ENCODE measurements around the gene GNG14. TPM values are rescaled to one million over a fixed set of nuclear protein-coding genes. Genes with fewer than 3 reads are reported as not detected.

Gene GNG14
- total and polyA plus RNA-seq, 2 donors (not counting 3 experiments of a cell fraction or from before 2014, with no cell fraction given), result not detected

DNA sequence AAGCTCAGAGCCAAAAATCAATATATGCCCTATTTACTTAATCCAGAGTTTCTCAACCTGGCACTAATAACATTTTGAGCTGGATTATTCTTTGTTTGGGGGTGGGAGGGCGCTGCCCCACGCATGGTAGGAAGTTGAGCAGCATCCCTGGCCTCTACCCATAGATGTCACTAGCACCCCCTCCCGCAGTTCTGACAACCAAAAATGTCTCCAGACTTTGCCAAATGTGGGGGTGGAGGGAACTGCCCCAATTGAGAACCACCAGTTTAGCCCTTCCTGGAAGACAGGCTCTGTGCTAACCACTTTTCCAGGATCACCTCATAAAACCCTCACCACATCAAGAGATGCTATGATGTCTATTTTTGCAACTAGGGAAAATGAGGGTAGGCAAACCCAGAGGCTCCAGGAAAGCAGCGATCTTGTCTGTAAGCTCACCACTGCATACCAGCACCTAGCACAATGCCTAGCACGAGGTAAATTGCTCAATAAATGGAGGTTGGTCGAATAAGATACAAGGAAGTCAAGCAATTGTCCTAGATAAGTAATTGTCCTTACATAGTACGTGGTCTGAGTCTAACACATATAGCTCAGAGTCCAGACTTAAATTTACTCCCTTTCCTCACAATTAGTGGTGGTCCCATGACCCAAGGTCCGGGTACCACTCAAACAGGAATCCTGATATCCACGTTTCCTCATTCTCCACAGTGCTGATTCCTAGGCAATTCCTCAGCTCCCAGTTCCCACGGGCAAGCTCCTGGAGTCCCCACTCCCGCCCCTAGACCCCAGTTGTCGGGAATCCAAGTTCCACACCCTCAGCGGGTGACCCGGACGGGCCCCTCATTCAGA, 45.8 kb downstream of the GNG14 start:
- peak overlapping the region; percentile 89 for H3K4me2 ChIP-seq (ENCODE audit: insufficient read depth, low read length)
- ChIA-PET CTCF (interaction anchor here (0.6 to 2.8 kb wide), 8 partner anchors 9 to 137 kb away, joined by 3 to 12 read pairs (median 4); no protein-coding TSS in a partner anchor), POLR2A (interaction anchor here (2.9 kb wide), 1 partner anchor 11 kb away, joined by 14 read pairs; the partner anchor contains the start of gene TNPO2)
- DNase-seq (ENCODE audit: low read depth, low spot score) (peak; percentile 29), FAIRE-seq (peak; percentile 81)
- peaks cover 9 to 28% of the 10 kb centered on the region in 2 experiments for H3K36me3 ChIP-seq (ENCODE audit: control insufficient read depth in 2 of 2, extremely low read depth in 1 of 2, insufficient read depth in 2 of 2, low read length in 2 of 2)
- H3K9me3 ChIP-seq (replicated peaks; ENCODE audit: control insufficient read depth, insufficient read depth, low read length), result no peaks in the 10 kb centered on the region
- H3K9ac ChIP-seq (replicated peaks; ENCODE audit: extremely low read depth, insufficient read depth, low read length), result peak overlapping the region; percentile 98
- peak overlapping the region; percentile 75 to 85 (median 82) for H3K4me3 ChIP-seq (replicated peaks in 1 of 3; ENCODE audit: insufficient read depth in 1 of 3, low read depth in 1 of 3, low read length in 3 of 3)
- peaks cover 57% of the 10 kb centered on the region for H3K79me2 ChIP-seq (ENCODE audit: control insufficient read depth, insufficient read depth, low read length)
- H3K4me1 ChIP-seq (ENCODE audit: control insufficient read depth, extremely low read depth, insufficient read depth, low read length), result peaks cover 23% of the 10 kb centered on the region
- TSS peak; percentile 50 for BruUV-seq (replicated peaks)
- H4K20me1 ChIP-seq (replicated peaks; ENCODE audit: control insufficient read depth, extremely low read depth, insufficient read depth, low read length), result no peaks in the 10 kb centered on the region
- TF ChIP-seq, protein P1, sequence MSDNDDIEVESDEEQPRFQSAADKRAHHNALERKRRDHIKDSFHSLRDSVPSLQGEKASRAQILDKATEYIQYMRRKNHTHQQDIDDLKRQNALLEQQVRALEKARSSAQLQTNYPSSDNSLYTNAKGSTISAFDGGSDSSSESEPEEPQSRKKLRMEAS (IDR thresholded peaks at IDR 0.05; ENCODE audit: insufficient read depth, insufficient read length), result no peak
- TF ChIP-seq, protein P2, sequence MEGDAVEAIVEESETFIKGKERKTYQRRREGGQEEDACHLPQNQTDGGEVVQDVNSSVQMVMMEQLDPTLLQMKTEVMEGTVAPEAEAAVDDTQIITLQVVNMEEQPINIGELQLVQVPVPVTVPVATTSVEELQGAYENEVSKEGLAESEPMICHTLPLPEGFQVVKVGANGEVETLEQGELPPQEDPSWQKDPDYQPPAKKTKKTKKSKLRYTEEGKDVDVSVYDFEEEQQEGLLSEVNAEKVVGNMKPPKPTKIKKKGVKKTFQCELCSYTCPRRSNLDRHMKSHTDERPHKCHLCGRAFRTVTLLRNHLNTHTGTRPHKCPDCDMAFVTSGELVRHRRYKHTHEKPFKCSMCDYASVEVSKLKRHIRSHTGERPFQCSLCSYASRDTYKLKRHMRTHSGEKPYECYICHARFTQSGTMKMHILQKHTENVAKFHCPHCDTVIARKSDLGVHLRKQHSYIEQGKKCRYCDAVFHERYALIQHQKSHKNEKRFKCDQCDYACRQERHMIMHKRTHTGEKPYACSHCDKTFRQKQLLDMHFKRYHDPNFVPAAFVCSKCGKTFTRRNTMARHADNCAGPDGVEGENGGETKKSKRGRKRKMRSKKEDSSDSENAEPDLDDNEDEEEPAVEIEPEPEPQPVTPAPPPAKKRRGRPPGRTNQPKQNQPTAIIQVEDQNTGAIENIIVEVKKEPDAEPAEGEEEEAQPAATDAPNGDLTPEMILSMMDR (IDR thresholded peaks at IDR 0.05; ENCODE audit: extremely low read depth in 1 of 2, insufficient read depth in 1 of 2, low read depth in 1 of 2, low read length in 2 of 2), result peak; percentile 21 to 32
- no peak for TF ChIP-seq MYC (IDR thresholded peaks at IDR 0.05; ENCODE audit: low read depth, low read length)
- dilution Hi-C loops (cut with MboI; ENCODE audit: extremely low pct_ligation_motif_present, low sequenced_read_pairs), result no loop called here
- no peaks in the 10 kb centered on the region for H3K9me1 ChIP-seq (replicated peaks; ENCODE audit: control insufficient read depth, extremely low read depth, insufficient read depth, low read length)
- H3K27me3 ChIP-seq (ENCODE audit: control insufficient read depth in 2 of 2, insufficient read depth in 2 of 2, low read length in 2 of 2), result no peaks in the 10 kb centered on the region
- H3K27ac ChIP-seq (ENCODE audit: insufficient read depth, low read depth, low read length), result peak overlapping the region; percentile 88
- H2AFZ ChIP-seq (ENCODE audit: low read depth, low read length), result no peak overlapping the region
- intact Hi-C loops (cut with micrococcal nuclease), result loop anchor here (1.0 to 10.0 kb wide), 2 partner anchors 11 to 119 kb away; partner anchors contain the start of genes ZNF490 and ZNF791

All from endothelial cell of umbilical vein (primary cell).